ENCODE measurements around the gene SEMG2. TPM values are rescaled to one million over a fixed set of nuclear protein-coding genes. Genes with fewer than 3 reads are reported as not detected.

The SEMG2 gene
- total RNA-seq, 1 donor from 2014 or later: not detected

DNA sequence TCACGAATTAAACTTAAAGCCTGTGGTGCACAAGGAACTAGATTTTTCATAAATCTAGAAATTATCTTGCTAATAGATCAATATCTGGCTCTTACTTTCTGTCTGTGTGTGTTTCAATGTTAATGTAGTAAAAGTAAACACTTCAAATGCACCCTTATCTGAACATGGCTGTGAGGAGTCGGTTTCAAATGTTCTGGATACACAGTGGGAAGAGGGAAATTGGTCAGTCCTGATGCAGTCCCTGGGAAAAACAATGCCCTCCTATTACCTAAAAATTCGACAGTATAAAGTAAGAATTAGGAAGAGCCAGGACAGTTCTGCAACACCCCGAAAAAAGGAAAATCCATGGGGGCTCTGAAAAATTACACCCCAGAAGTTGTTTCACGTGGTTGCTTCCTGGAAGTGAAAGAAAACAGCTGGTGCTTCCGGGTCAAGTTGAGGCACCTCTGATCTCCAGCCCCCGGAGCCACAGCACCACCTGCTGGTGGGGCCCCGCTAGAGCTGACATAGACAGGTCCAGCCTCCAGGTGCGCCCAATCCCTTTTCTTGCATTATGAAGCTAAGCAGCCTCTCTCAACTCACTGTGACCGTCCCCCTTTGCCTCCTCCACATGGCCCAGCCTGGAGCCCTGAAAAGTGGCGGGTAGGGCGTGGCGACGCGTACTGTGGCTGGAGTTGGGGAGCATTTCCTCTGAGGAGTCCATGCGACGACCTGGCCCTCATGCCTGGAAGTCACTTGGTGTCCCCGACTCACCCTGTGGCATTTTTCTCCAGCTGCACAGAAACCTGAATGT lies 8.3 kb downstream of the SEMG2 start:
- Mint-ChIP-seq H3K27me3 (ENCODE audit: low read depth) (peaks cover 79% of the 10 kb centered on the region), H3K4me1 (no peaks in the 10 kb centered on the region), H3K9me3 (peaks cover 3% of the 10 kb centered on the region), H3K4me3 (no peak overlapping the region), H3K36me3 (ENCODE audit: low read depth) (no peaks in the 10 kb centered on the region), H3K27ac (ENCODE audit: unreplicated experiment) (no peak overlapping the region)
- DNase-seq (ENCODE audit: low read depth, low spot score): no peak
- TF ChIP-seq CTCF (conservative IDR thresholded peaks at IDR 0.05): peak; percentile 56

GRCh38 chr20:45230631-45231030 lies 9.5 kb downstream of the SEMG2 start:
- Mint-ChIP-seq H3K36me3 (ENCODE audit: low read depth) (no peaks in the 10 kb centered on the region), H3K9me3 (peaks cover 3% of the 10 kb centered on the region), H3K4me1 (no peaks in the 10 kb centered on the region), H3K27me3 (ENCODE audit: low read depth) (peaks cover 67% of the 10 kb centered on the region), H3K27ac (ENCODE audit: unreplicated experiment) (no peak overlapping the region), H3K4me3 (no peak overlapping the region)
- no peak for TF ChIP-seq CTCF (conservative IDR thresholded peaks at IDR 0.05)
- no peak for DNase-seq (ENCODE audit: low read depth, low spot score)

- Mint-ChIP-seq H3K4me3 (no peak overlapping the region), H3K27ac (ENCODE audit: unreplicated experiment) (no peak overlapping the region), H3K9me3 (peaks cover 3% of the 10 kb centered on the region), H3K4me1 (no peaks in the 10 kb centered on the region), H3K27me3 (ENCODE audit: low read depth) (peaks cover 59% of the 10 kb centered on the region), H3K36me3 (ENCODE audit: low read depth) (no peaks in the 10 kb centered on the region)
- TF ChIP-seq CTCF (conservative IDR thresholded peaks at IDR 0.05): peak; percentile 58
- DNase-seq (ENCODE audit: low read depth, low spot score): no peak
Measured at GRCh38 chr20:45235995-45236394, 14.8 kb downstream of the SEMG2 start.

DNA sequence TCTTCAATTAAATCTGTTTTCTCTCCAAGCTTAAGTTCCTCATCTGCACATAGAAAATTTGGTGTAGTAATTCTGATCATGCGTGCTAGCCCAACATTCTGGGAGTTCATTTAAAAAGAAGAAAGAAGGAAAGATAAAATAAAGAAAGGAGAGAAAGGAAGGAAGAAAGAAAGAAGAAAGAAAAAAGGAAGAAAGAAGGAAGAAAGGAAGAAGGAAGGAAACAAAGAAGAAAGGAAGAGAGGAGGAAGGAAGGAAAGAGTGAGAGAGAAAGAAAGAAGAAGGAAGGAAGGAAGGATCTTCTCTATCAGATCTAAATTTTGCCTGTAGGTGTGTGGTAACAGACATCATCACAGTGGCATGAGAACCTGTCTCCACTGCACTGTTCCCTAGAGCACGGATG lies 17.0 kb downstream of the SEMG2 start:
- Mint-ChIP-seq H3K27me3 (ENCODE audit: low read depth) (peaks cover 63% of the 10 kb centered on the region), H3K36me3 (ENCODE audit: low read depth) (no peaks in the 10 kb centered on the region), H3K9me3 (peaks cover 3% of the 10 kb centered on the region), H3K27ac (ENCODE audit: unreplicated experiment) (no peak overlapping the region), H3K4me1 (no peaks in the 10 kb centered on the region), H3K4me3 (no peak overlapping the region)
- DNase-seq (ENCODE audit: low read depth, low spot score): no peak
- no peak for TF ChIP-seq CTCF (conservative IDR thresholded peaks at IDR 0.05)

- Mint-ChIP-seq H3K27ac (ENCODE audit: unreplicated experiment) (no peak overlapping the region), H3K36me3 (ENCODE audit: low read depth) (no peaks in the 10 kb centered on the region), H3K4me1 (no peaks in the 10 kb centered on the region), H3K9me3 (no peaks in the 10 kb centered on the region), H3K27me3 (ENCODE audit: low read depth) (peaks cover 92% of the 10 kb centered on the region), H3K4me3 (no peak overlapping the region)
- TF ChIP-seq CTCF (conservative IDR thresholded peaks at IDR 0.05): no peak
- DNase-seq (ENCODE audit: low read depth, low spot score): no peak
Measured at GRCh38 chr20:45246109-45246508, 24.9 kb downstream of the SEMG2 start.
